ENCODE measurements around the gene MBD5. TPM values are rescaled to one million over a fixed set of nuclear protein-coding genes. Genes with fewer than 3 reads are reported as not detected.
A peak's percentile ranks its signal among the peaks of the same experiment; 100 is the strongest.
"Not testable (repeated sequence)": the region's sequence is repeated elsewhere in the genome, so short reads cannot be mapped to it uniquely, and the experiment has no call there.

Gene MBD5
- total and polyA plus RNA-seq, 5 donors: 5.6 to 37.0 (median 33.9) TPM

DNA sequence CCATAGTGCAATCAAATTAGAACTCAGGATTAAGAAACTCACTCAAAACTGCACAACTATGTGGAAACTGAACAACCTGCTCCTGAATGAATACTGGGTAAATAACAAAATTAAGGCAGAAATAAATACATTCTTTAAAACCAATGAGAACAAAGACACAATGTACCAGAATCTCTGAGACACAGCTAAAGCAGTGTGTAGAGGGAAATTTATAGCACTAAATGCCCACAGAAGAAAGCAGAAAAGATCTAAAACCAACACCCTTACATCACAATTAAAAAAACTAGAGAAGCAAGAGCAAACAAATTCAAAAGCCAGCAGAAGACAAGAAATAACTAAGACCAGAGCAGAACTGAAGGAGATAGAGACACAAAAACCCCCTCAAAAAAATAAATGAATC, 18.5 kb upstream of the MBD5 start:
- H3K27me3 ChIP-seq (ENCODE audit: control insufficient read depth, insufficient read depth); H3K9me3 ChIP-seq (ENCODE audit: control insufficient read depth, low read length); H3K27ac ChIP-seq (ENCODE audit: low read length); H3K4me1 ChIP-seq (ENCODE audit: control insufficient read depth, insufficient read depth, low read length); ATAC-seq; H3K4me3 ChIP-seq (ENCODE audit: low read length); intact Hi-C loops (cut with DNase I); DNase-seq: not testable (repeated sequence)

DNA sequence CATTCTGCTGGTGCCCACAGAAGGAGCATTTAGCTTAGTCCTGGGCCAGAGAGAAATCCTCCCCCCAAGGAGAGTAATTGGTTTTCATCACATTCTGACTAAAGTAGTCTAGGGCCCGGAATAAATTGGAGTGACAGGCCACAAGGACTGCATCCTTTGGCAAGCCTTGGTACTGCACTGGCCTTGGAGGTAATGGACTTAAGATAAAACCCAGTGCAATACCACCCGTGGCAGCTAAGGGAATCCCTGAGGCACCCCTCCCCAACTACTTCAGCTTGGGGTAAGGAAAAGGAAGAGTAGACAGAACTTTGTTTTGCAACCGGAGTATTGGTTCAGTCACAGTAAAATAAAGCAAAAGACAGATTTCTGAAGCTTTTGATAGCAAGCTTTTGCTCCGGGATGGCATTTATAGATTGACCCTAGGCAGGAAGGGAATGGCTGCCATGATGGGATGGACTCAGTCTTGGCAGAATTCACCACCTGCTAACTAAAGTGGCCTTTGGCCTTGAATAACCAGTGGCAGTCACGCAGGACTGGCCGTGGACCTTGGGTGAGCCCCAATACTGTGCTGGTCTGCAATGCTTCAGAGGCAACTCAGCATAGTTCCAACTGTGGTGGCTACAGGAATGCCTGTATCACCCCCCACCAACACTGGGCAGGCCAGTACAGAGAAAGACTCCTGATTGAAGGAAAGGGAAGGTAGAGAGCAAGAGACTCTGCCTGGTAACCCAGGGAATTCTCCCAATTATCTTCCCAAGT, 14.5 kb upstream of the MBD5 start:
- Histone ChIP-seq H3K9me3 (ENCODE audit: control insufficient read depth, low read length) (no peaks in the 10 kb centered on the region), H3K27me3 (ENCODE audit: control insufficient read depth, insufficient read depth) (no peaks in the 10 kb centered on the region), H3K4me1 (ENCODE audit: control insufficient read depth, insufficient read depth, low read length) (no peaks in the 10 kb centered on the region), H3K27ac (ENCODE audit: low read length) (no peak overlapping the region), H3K4me3 (ENCODE audit: low read length) (no peak overlapping the region)
- DNase-seq: peak in 1 of 3 donors; percentile 11
- no peak for ATAC-seq
- intact Hi-C loops (cut with DNase I): no loop called here
- 90% methylated on average over 6 of the region's 6 CpGs for WGBS

DNA sequence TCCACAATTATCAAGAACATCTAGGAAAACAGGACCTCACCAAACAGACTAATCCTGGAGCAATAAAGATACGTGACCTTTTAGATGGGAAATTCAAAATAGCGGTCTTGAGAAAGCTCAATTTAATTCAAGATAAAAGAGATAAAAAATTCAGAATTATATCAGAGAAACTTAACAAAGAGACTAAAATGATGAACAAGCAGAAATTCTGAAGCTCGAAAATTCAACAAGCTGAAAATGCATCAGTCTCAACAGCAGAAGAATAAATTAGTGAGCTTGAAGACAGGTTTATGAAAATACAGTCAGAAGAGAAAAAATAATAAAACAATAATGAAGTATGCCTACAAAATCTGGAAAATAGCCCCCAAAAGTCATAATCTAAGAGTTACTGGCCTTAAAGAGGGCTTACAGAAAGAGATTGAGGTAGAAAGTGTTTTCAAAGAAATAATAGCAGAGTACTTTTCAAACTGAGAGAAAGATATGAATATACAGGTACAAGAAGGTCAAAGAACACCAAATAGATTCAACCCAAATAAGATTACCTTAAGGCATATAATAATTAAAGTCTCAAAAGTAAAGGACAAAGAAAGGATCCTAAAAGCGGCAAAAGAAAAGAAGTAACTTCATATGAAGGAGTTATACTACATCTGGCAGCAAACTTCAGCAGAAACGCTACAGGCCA, 13.5 kb upstream of the MBD5 start:
- no peak overlapping the region for H3K4me3 ChIP-seq (ENCODE audit: low read length)
- H3K4me1 ChIP-seq (ENCODE audit: control insufficient read depth, insufficient read depth, low read length): no peaks in the 10 kb centered on the region
- H3K27ac ChIP-seq (ENCODE audit: low read length): no peak overlapping the region
- H3K27me3 ChIP-seq (ENCODE audit: control insufficient read depth, insufficient read depth): no peaks in the 10 kb centered on the region
- no peak for ATAC-seq
- intact Hi-C loops (cut with DNase I): no loop called here
- WGBS: 77% methylated on average over 5 of the region's 5 CpGs
- H3K9me3 ChIP-seq (ENCODE audit: control insufficient read depth, low read length): no peaks in the 10 kb centered on the region
- no peak for DNase-seq

DNA sequence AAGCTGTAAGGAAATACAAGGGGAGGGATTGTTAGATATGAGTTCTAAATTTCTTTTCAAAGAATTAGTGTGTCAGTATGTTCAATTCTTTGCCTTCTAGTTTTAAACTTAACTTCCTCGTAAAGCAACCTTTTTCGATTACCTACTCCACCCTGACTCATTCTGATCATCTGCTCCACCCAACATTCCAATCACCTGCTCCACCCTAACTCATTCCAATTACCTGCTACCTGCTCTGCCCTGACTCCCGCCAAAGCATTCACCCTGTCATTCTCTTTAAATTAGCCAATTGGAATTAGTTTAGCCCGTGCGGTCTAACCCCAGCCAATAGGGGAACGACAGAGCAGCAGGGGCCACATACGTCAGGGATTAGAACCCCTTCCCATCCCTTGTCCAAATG, 12.5 kb upstream of the MBD5 start:
- H3K27ac ChIP-seq (ENCODE audit: low read length); H3K4me1 ChIP-seq (ENCODE audit: control insufficient read depth, insufficient read depth, low read length); H3K4me3 ChIP-seq (ENCODE audit: low read length); H3K27me3 ChIP-seq (ENCODE audit: control insufficient read depth, insufficient read depth); intact Hi-C loops (cut with DNase I); H3K9me3 ChIP-seq (ENCODE audit: control insufficient read depth, low read length); DNase-seq; ATAC-seq: not testable (repeated sequence)
- WGBS: 97% methylated on average over 7 of the region's 7 CpGs

DNA sequence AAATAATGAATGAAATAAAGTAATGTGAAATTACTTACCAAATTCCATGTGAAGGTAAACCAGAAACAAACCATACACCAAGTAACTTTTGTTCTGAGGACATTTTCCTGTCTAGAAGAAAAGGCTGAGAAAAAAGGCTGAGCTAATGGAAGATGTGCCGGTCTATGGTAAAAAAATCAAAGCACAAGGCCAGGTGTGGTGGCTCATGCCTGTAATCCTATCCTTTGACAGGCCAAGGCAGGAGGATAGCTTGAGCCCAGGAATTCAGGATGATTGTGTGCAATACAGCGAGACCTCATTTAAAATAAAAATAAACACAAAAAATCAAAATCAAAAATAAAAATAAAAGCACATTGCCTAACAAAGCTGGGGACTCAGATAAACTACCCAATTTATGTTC, 7.0 kb upstream of the MBD5 start:
- Histone ChIP-seq H3K4me3 (ENCODE audit: low read length) (no peak overlapping the region), H3K4me1 (ENCODE audit: control insufficient read depth, insufficient read depth, low read length) (peaks cover 4% of the 10 kb centered on the region), H3K27me3 (ENCODE audit: control insufficient read depth, insufficient read depth) (no peaks in the 10 kb centered on the region), H3K9me3 (ENCODE audit: control insufficient read depth, low read length) (no peaks in the 10 kb centered on the region), H3K27ac (ENCODE audit: low read length) (no peak overlapping the region)
- ATAC-seq: no peak
- 94% methylated on average over 2 of the region's 2 CpGs for WGBS
- intact Hi-C loops (cut with DNase I): no loop called here
- DNase-seq: no peak

DNA sequence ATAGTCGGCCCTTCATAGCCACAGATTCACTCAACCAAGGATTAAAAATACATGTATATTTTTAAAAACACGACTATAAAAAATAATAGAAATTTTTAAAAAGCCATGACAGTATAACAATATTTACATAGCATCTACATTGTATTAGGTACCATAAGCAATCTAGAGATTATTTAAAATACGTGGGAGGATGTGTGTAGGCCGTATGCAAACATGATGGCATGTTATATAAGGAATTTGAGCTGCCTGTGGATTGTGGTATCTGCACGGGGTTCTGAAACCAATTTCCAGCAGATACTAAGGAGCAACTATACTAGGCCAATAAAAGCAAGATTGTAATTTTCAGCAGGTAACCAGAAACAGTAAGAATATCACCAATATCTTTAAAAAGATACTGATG, 6.3 kb upstream of the MBD5 start:
- Histone ChIP-seq H3K4me1 (ENCODE audit: control insufficient read depth, insufficient read depth, low read length) (peaks cover 4% of the 10 kb centered on the region), H3K9me3 (ENCODE audit: control insufficient read depth, low read length) (no peaks in the 10 kb centered on the region), H3K4me3 (ENCODE audit: low read length) (no peak overlapping the region), H3K27ac (ENCODE audit: low read length) (no peak overlapping the region), H3K27me3 (ENCODE audit: control insufficient read depth, insufficient read depth) (no peaks in the 10 kb centered on the region)
- no peak for ATAC-seq
- DNase-seq: no peak
- intact Hi-C loops (cut with DNase I): no loop called here
- WGBS: 76% methylated on average over 5 of the region's 5 CpGs

DNA sequence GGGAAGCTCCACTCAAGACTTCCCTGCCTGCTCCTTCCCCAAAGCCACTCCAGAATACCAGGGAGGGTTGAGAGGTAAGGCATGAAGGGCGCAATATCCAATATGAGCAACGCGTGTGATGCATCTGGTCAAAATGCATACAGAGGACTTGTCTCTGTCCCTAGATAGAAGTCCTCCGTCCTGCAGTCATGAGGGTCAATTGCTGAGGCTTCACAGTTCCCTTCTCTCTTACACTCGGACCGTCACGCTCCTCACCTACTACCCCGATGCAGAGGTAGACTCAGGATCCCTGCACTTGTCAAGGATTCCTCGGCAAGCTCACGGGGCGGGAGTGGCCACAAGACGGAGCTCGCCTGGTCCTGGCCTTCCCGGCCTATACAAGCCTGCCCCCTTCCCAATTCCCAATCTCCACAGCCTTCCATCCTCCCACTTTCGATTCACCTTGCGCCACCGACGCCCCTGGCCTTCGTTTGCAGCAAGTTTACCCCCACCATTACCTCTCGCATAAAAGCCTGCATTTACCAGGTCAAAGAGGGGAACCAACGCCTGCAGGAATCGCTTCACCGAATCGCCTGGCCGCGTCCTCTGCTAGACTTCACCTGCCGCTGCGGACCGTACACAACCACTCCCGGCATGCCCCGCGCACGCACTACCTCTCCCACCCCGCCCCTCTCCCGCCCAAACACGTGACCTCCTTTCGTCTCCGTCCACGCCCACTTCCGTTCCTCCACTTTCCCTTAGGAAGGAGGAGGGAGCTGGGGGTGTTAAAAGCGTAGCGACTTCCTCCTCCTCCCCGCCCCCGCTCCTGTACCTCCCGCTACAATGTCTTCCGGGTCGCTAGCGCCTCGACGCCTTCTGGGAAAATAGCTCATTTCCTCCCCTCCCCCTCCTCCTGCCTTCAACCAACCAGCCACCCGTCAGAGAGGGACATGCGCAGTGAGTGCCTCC, 506 bp upstream of the MBD5 start, which contains the start of gene ORC4:
TSS of gene ORC4 (minus strand) at position 627 of the 948 bp plus-strand sequence. CDS start 44,779 bp downstream, outside the sequence.
- under 1% methylated on average over 52 of the region's 52 CpGs for WGBS
- DNase-seq (peak; percentile 98 to 99 (median 99)), ATAC-seq (peak; percentile 99)
- H3K27ac ChIP-seq (ENCODE audit: low read length): peak within 1 kb of the TSS; percentile 91
- no peaks in the 10 kb centered on the region for H3K9me3 ChIP-seq (ENCODE audit: control insufficient read depth, low read length)
- intact Hi-C loops (cut with DNase I): no loop called here
- H3K4me3 ChIP-seq (ENCODE audit: low read length): peak within 1 kb of the TSS; percentile 86
- H3K4me1 ChIP-seq (ENCODE audit: control insufficient read depth, insufficient read depth, low read length): peaks cover 2% of the 10 kb centered on the region
- H3K27me3 ChIP-seq (ENCODE audit: control insufficient read depth, insufficient read depth): no peaks in the 10 kb centered on the region

DNA sequence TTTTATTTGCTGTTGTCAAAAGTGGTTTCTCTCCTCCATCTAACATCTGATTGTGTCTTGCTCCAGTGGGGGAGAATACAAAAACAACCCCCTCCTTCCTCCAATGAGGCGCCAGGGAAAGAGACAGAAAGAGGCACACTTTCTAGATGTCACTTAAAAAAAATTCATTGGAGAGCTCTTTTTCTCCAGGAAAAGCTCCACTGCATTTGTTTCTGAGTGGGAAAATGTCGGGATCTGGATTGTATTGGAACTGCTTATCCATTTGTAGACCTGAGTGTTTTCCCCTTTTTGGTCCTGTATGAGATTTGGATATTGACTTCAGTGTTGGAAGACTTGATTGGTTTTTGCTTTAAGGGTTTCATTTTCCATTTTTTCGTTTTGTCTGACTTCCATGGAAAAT, 995 bp downstream of the MBD5 start:
- H3K27me3 ChIP-seq (ENCODE audit: control insufficient read depth, insufficient read depth): no peaks in the 10 kb centered on the region
- intact Hi-C loops (cut with DNase I): no loop called here
- no peak overlapping the region for H3K27ac ChIP-seq (ENCODE audit: low read length)
- H3K9me3 ChIP-seq (ENCODE audit: control insufficient read depth, low read length): no peaks in the 10 kb centered on the region
- ATAC-seq: no peak
- peak overlapping the region; percentile 86 for H3K4me3 ChIP-seq (ENCODE audit: low read length)
- no peaks in the 10 kb centered on the region for H3K4me1 ChIP-seq (ENCODE audit: control insufficient read depth, insufficient read depth, low read length)
- 1% methylated on average over 3 of the region's 3 CpGs for WGBS
- no peak for DNase-seq

DNA sequence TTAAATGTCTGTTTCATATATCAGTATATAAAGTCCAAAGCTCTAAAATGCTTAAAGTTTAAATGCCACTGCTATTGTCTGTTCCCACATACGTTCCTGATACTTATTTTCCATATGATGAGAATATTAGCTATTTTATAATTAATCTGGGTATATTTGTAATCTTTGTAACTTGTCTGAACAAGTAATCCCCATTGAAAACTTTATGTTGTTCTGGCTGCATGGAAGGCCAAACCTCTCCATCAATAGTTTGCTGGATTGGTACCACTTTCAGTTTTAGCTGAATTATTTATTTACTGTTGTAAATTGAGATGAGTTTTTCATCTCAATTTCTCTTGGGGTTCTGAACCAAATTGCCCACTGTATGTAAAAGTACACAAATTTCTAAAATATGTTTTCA, 1.5 kb downstream of the MBD5 start:
- DNase-seq: no peak
- no peak for ATAC-seq
- intact Hi-C loops (cut with DNase I): no loop called here
- Histone ChIP-seq H3K4me3 (ENCODE audit: low read length) (peak overlapping the region; percentile 86), H3K27me3 (ENCODE audit: control insufficient read depth, insufficient read depth) (no peaks in the 10 kb centered on the region), H3K4me1 (ENCODE audit: control insufficient read depth, insufficient read depth, low read length) (no peaks in the 10 kb centered on the region), H3K9me3 (ENCODE audit: control insufficient read depth, low read length) (no peaks in the 10 kb centered on the region), H3K27ac (ENCODE audit: low read length) (no peak overlapping the region)
- WGBS: 23% methylated on average over 1 of the region's 1 CpG

DNA sequence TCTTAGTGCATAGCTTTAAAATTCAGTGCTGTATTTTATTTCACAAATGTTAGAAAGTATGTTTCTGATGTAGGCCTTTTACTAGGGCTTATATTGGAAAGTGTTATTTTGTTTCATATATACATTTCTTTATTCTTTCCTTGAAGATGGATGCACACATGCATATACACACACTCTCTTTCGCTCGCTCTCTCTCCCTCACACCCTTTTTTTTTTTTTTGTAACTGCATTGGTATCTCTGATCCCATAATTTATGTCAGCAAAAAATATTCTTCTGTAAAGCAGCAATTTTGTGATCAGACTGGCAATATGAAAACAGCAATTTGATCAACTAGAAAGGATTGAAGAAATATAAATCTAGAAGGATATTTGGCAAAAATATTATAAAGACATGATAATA, 2.0 kb downstream of the MBD5 start:
- WGBS: 69% methylated on average over 2 of the region's 2 CpGs
- intact Hi-C loops (cut with DNase I): no loop called here
- no peak for DNase-seq
- Histone ChIP-seq H3K9me3 (ENCODE audit: control insufficient read depth, low read length) (no peaks in the 10 kb centered on the region), H3K27ac (ENCODE audit: low read length) (no peak overlapping the region), H3K4me1 (ENCODE audit: control insufficient read depth, insufficient read depth, low read length) (no peaks in the 10 kb centered on the region), H3K4me3 (ENCODE audit: low read length) (no peak overlapping the region), H3K27me3 (ENCODE audit: control insufficient read depth, insufficient read depth) (no peaks in the 10 kb centered on the region)
- ATAC-seq: no peak

DNA sequence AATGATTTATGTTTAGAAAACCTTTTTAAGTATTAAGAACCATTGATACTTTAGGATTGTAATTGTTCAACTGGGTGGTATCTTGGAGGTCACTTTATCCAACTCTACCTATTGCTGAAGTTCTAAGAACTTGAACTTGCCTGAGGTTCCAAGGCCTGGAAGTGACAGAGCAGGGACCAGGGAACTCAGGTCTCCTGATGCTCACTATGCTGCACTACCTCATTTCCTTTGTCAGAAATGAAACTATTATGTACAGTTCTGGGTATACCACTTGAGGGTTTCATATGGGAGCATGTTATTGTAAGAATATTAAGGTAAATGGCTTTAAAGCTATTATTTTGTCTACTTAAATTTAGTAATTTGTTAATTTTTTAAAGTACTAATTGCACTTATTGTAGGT, 3.0 kb downstream of the MBD5 start:
- no peak overlapping the region for H3K4me3 ChIP-seq (ENCODE audit: low read length)
- intact Hi-C loops (cut with DNase I): no loop called here
- no peaks in the 10 kb centered on the region for H3K9me3 ChIP-seq (ENCODE audit: control insufficient read depth, low read length)
- DNase-seq (no peak), ATAC-seq (no peak)
- H3K27me3 ChIP-seq (ENCODE audit: control insufficient read depth, insufficient read depth): no peaks in the 10 kb centered on the region
- no peak overlapping the region for H3K27ac ChIP-seq (ENCODE audit: low read length)
- H3K4me1 ChIP-seq (ENCODE audit: control insufficient read depth, insufficient read depth, low read length): no peaks in the 10 kb centered on the region

All from right cardiac atrium (tissue), 5 donors.